GM19023 (cell line): Measurements from ENCODE around the gene HAPSTR1.

Experiments used
- ATAC-seq: cut with Tn5 transposase; IDR thresholded peaks from one replicate; pipeline ENCODE4 v1.9.1; 2021; ENCODE audit warnings: mild to moderate bottlenecking, moderate library complexity; ENCODE audit not compliant: unreplicated experiment

Gene HAPSTR1

DNA sequence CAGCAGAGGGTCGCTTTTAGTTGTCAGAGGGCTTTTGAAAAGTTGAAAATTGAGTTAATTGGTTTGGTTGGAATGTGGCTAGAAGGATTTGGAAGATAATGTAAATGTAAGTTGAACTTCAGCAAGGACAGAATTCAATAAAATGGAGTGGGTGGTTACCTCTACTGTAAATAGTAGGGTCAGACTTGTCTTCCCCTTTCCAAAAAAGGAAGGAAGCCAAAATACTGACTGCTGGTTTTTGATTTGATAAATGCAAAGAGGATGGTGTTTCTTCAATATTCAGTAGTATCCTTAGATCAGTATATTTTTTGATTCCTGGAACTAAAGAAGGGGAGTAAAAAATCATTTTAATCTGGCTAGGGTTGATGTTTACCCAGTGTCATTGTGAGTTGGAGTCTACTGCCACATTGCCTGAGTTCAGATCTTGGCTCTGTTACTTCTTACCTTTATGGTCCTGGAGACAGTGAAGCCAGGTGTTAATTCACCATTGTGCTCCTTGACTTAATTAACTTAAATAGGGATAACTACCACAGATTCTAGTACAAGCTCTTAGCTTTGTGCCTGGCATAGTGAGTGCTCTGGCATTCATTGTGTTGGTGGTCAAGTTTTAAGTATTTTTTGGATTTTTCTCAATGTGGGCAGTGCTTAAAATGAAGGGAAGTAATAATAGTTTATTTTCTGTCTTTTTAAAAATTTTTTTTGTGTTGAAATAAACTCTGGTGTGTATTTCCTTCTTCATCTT is 4.4 kb downstream of the HAPSTR1 start:
- ATAC-seq = no peak

- no peak for ATAC-seq
These were observed 5.0 kb downstream of the HAPSTR1 start for GRCh38 chr16:9096416-9096952.

DNA sequence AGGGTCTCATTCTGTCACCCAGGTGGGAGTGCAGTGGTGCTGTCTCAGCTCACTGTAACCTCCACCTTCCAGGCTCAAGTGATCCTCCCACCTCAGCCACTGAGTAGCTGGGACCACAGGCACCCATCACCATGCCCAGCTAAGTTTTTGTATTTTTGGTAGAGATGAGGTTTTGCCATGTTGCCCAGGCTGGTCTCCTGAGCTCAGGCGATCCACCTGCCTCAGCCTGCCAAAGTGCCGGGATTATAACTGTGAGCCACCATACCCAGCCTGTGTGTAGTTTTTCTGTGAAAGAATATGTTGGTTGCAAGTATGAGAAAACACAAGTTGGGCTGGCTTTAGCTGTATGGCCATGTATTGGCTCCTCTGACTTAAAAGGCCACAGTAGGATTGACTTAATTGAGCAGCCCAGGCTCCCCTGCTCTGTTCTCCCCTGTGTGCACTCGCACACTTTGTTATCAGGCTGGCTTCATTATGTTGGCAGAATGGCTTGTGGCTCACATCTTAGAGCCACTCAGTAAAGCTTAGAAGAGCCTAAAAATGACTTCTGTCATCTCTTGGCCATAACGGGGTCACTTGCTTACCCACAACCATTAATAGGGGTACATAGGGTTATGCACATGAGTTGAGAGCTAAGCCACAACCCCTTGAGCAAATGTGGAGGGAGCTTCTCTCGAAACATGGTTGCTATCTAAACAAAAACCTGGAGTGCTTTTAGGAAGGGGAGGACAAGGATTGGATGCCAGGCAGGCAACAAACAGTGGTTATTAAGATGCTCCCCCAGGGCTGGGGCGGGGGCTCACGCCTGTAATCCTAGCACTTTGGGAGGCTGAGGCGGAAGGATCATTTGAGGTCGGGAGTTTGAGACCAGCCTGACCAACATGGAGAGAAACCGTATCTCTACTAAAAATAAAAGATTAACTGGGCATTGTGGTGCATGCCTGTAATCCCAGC is 6.1 kb downstream of the HAPSTR1 start:
- ATAC-seq = no peak

DNA sequence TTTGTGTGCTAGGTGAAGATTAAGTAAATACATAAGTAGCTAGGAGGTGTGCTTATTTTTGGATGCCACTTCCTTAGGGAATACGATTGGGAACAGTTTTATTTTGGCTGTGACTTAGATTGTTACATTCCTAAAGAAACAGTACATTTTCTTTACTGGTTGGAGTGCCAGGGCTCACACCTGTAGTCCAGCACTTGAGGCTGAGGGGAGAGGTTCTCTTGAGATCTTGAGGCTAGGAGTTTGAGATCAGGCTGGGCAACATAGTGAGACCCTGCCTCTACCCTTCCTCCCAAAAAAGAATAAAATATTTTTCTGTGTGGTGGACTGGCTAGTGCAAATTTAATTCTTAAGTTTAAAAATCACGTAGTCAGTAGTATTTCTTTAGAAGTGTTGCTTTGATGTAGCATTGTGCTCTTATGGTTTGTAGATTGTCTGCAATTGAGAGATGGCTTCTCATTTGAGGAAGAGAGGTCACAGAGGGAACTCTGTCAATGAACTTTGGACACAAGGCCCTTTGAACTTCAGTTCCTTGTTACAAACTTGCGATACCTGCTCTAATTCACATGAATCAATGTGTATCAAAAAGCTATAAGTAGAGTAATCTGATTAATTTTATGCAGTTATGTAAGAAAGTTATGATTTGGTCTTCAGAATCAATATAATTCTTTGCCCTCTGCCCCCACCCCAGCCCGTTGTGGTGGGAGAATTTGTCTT is 7.1 kb downstream of the HAPSTR1 start:
- no peak for ATAC-seq

DNA sequence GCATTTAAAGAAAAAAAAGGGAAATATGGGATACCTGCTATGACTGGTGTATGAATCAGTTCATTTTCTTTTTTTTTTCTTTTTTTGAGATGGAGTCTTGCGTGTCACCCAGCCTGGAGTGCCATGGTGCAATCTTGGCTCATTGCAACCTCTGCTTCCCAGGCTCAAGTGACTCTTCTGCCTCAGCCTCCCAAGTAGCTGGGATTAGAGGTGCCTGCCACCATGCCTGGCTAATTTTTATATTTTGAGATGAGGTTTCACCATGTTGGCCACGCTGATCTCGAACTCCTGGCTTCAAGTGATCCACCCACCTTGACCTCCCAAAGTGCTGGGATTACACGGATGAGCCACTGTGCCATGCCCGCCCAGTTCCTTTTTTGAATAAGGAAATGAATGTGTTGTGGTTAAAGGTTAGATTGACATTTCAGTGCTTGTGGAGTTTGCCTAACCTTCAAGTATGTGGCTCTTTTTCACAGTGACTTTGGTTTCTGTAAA is 7.7 kb downstream of the HAPSTR1 start:
- no peak for ATAC-seq

DNA sequence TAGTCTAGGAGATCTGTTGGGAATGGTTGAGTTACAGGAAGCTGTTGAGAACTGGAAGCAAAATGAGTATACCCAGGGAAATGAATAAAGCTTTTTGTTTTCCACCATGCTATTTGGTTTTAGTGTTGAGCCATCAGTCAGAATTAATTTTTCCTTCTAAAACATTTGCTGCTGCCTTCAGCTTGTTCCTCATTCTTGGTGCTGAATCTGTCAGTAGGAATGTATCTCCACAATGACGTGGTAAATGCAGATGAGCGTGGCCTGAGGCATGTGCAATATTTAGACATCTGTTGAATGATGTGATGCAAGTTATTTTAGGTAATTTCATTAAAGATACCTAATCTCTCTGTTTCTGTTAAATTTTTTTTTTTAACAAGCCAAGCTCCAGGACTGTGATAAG is 10.9 kb downstream of the HAPSTR1 start:
- no peak for ATAC-seq

DNA sequence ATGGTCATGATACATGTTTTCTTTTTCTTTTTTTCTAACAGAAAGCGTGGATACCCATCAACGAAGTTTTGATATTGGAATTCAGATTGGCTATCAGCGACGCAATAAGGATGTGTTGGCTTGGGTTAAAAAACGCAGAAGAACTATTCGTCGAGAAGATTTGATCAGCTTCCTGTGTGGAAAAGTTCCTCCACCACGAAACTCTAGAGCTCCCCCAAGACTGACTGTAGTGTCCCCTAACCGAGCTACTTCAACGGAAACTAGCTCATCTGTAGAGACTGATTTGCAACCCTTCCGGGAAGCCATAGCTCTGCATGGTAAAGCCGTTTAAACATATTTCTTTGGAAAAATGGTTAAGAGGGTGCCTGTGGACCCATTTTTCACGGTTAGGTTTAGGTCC is 11.5 kb downstream of the HAPSTR1 start:
- no peak for ATAC-seq

DNA sequence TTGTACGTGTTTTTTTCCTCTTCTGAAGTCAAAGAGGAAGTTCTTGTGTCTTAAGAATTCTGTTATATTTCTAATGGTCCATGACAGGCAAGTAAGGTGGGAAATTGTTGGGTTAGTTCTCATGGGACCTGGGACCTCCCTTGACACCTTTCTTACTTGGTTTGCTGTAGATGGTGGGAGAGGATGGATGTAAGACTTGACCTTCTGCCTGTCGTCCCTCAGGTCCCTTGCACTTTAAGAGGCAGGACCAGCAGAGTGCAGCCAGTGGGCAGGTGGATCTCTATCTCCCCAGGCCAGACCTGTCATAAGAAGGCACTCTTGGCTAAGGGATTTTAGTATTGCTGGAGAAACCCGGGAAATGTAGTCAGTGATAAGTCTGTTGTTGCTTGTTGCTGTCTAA is 12.1 kb downstream of the HAPSTR1 start:
- no peak for ATAC-seq

GRCh38 chr16:9105189-9105588 is 13.7 kb downstream of the HAPSTR1 start:
- ATAC-seq = no peak

GRCh38 chr16:9107025-9107970 is 15.9 kb downstream of the HAPSTR1 start:
- no peak for ATAC-seq

DNA sequence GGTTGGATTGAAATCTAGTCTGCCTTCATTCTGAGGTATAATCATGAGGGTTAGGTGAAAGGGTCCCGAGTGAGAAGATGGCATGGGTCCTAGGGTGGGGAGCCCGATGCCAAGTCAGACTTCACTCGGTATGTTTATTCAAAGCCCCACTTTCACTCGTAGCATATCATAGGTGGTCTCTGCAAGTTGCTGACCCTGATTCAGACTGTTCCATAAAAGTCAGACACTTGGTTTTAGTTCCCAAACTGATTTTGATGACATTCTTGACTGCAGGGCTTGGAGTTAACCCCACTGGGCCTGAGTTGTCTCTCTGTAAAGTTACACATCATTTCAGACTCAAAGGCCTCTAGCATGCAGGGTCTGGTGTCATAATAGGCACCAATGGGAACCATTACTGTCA is 17.8 kb downstream of the HAPSTR1 start:
- no peak for ATAC-seq

- ATAC-seq = no peak
These were observed 20.9 kb downstream of the HAPSTR1 start for GRCh38 chr16:9112166-9112843.

DNA sequence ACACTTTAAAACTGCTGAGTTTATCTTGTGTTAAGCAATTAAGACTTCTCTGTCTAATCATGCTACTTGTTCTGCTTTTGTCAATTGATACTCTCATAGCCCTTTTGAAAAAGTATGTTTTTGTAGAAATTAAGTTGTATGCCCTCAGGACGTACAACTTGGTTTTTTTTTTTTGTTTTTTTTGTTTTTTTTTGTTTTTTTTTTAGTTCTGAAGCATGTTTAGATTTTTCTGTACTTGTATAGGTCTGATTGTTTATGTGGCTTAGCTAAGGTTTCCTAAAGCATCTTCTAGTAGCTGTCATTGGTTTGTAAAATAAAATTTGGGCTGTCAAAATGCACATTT is 21.4 kb downstream of the HAPSTR1 start:
- ATAC-seq = no peak

DNA sequence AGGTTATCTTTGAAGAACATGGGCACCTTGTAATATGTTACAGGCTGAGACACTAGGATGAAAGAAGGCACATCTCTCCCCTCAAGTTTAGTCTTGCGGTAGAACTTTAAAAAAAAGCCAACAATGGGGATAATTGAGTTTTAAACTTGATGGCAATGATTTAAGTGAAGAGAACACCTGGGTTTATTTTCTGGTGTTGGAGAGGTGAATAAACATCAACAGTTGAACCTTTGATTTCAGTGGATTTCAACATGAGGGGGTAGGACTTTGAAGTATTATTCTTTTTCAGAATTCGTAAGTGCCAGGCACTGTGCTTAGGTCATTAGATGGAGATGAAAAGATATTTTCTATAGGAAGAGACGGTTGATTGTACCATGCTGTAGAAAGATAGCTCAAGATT is 22.3 kb downstream of the HAPSTR1 start:
- no peak for ATAC-seq

DNA sequence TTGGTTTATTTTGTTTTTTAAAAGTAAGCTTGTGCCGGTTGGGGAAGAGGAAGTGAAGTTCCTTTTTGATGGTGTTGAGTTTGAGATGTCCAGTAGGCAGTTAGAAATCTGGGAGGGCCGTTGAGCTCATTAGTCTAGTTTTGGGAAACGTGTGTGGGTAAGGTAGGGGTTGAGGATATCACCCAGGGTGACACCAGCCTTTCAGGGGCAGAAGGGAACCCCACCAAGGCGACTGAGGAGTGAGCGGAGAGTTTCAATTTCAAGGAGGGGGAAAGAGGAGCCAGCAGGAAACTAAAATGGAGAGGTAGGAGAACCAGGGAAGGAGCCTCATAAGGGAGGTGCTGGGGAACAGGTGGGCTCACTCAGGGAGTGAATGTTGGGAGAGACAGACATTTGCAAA is 22.7 kb downstream of the HAPSTR1 start:
- no peak for ATAC-seq

GRCh38 chr16:9114842-9115241 is 23.4 kb downstream of the HAPSTR1 start:
- no peak for ATAC-seq

- ATAC-seq = no peak
These were observed 23.8 kb downstream of the HAPSTR1 start for GRCh38 chr16:9115277-9115676.

DNA sequence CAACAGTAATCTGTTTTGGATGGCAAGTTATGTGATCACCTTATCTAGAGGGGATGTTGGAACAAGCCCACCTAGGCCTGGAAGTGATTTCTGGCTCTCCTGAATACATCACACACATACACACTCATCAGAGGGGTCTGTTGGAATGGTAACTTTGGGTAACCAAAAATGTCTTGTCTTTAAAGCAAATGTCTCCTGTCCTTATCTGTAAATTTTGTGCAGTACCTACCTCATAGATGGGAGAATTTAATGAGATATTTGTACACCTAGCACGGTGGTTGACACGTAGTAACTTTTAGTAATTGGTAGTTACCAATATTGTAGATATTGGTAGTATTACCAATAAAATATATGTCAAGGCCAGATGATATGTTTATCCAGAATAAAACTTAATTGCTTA is 24.7 kb downstream of the HAPSTR1 start:
- no peak for ATAC-seq

DNA sequence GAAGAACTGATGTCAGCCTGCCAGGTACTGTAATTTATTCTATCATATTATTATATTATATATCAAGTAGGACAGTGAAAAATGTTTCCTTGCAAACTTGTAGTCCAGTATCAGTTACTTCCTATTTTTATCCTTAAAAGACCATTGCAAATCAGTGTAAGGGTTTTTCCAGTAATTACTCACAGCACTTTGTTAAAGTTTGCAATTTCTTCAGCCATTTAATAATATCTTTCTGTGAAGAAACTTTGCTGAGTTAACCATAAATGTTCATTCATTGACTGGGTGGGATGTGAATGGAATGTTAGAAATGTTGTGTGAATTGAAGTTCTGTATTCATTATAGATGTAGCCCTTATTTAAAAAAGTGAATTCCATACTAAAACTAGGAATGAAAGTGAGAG is 26.7 kb downstream of the HAPSTR1 start:
- ATAC-seq = no peak
